ENCODE measurements around the gene FIGN.

The FIGN gene

GRCh38 chr2:163736433-163737189 is 803 bp upstream of the FIGN start:
- peak; percentile 32 for DNase-seq (ENCODE audit: low read depth)

- peak; percentile 15 for DNase-seq (ENCODE audit: low read depth)
Observed at GRCh38 chr2:163734881-163735684, 725 bp downstream of the FIGN start.

GRCh38 chr2:163734401-163734800 is 1.4 kb downstream of the FIGN start:
- DNase-seq (ENCODE audit: low read depth), result no peak

- DNase-seq (ENCODE audit: low read depth), result no peak
Observed at GRCh38 chr2:163733956-163734355, 1.9 kb downstream of the FIGN start.

GRCh38 chr2:163733301-163733938 is 2.4 kb downstream of the FIGN start:
- no peak for DNase-seq (ENCODE audit: low read depth)

- DNase-seq (ENCODE audit: low read depth), result no peak
Observed at GRCh38 chr2:163732727-163733126, 3.1 kb downstream of the FIGN start.

GRCh38 chr2:163731735-163732134 is 4.1 kb downstream of the FIGN start:
- DNase-seq (ENCODE audit: low read depth), result no peak

- DNase-seq (ENCODE audit: low read depth), result no peak
Observed at GRCh38 chr2:163730556-163730955, 5.3 kb downstream of the FIGN start.

- no peak for DNase-seq (ENCODE audit: low read depth)
Observed at GRCh38 chr2:163729636-163730273, 6.1 kb downstream of the FIGN start.

GRCh38 chr2:163723881-163724280 is 11.9 kb downstream of the FIGN start:
- no peak for DNase-seq (ENCODE audit: low read depth)

- no peak for DNase-seq (ENCODE audit: low read depth)
Observed at GRCh38 chr2:163723348-163723747, 12.5 kb downstream of the FIGN start.

- DNase-seq (ENCODE audit: low read depth), result no peak
Observed at GRCh38 chr2:163719331-163719730, 16.5 kb downstream of the FIGN start.

- no peak for DNase-seq (ENCODE audit: low read depth)
Observed at GRCh38 chr2:163717993-163718680, 17.7 kb downstream of the FIGN start.

GRCh38 chr2:163717515-163717914 is 18.3 kb downstream of the FIGN start:
- DNase-seq (ENCODE audit: low read depth), result no peak

GRCh38 chr2:163716101-163716500 is 19.7 kb downstream of the FIGN start:
- no peak for DNase-seq (ENCODE audit: low read depth)

GRCh38 chr2:163715668-163716067 is 20.1 kb downstream of the FIGN start:
- DNase-seq (ENCODE audit: low read depth), result no peak

- DNase-seq (ENCODE audit: low read depth), result no peak
Observed at GRCh38 chr2:163715199-163715598, 20.6 kb downstream of the FIGN start.

GRCh38 chr2:163713534-163714311 is 22.1 kb downstream of the FIGN start:
- DNase-seq (ENCODE audit: low read depth), result no peak

- no peak for DNase-seq (ENCODE audit: low read depth)
Observed at GRCh38 chr2:163711699-163712098, 24.1 kb downstream of the FIGN start.

GRCh38 chr2:163711258-163711657 is 24.6 kb downstream of the FIGN start:
- no peak for DNase-seq (ENCODE audit: low read depth)

- DNase-seq (ENCODE audit: low read depth), result no peak
Observed at GRCh38 chr2:163709270-163709669, 26.5 kb downstream of the FIGN start.
